SU-DHL-6 (cell line): Measurements from ENCODE around the gene BICC1.

Source experiments
- CTCF ChIP-seq: fragments of 200-600 bp; sonication (generic); IDR thresholded peaks from one replicate; pipeline ENCODE4 v1.5.1; 2017; ENCODE audit warnings: antibody characterized with exemption, mild to moderate bottlenecking, low read length, moderate library complexity; ENCODE audit not compliant: insufficient read depth, poor library complexity, severe bottlenecking
- EZH2phosphoT487 ChIP-seq: fragments of 200-600 bp; sonication (generic), shearing (Covaris generic); conservative IDR thresholded peaks from 2 replicates; pipeline ENCODE4 v1.6.1; 2018; ENCODE audit warnings: mild to moderate bottlenecking, antibody characterized with exemption, low read length, moderate library complexity, mixed read lengths

GRCh38 chr10:58547963-58548362 lies 35.3 kb downstream of the BICC1 start:
- TF ChIP-seq EZH2phosphoT487, result no peak
- TF ChIP-seq CTCF, result no peak
